Heart left ventricle (tissue), 16 donors: ENCODE measurements around the gene NDRG3. TPM values are rescaled to one million over a fixed set of nuclear protein-coding genes. Genes with fewer than 3 reads are reported as not detected.
A peak's percentile ranks its signal among the peaks of the same experiment; 100 is the strongest.

ENCODE experiments used
- ATAC-seq, 4 donors: fragments of 200-7000 bp; cut with Tn5 transposase; one replicate each; pipeline ENCODE4 v1.9.1; 2020 to 2022; ENCODE audit warnings: moderate library complexity in 4 of 4, mild to moderate bottlenecking in 3 of 4, moderate number of reproducible peaks in 1 of 4
- DNase-seq, 5 donors: peaks; one replicate each; pipeline ENCODE4 v3.0.0-alpha.2; 2020
- H3K27ac ChIP-seq, 12 donors: fragments of 200-600 bp; sonication (generic) in 4 of 12; one replicate each; pipeline versions ENCODE4 v1.5.0 to v1.8.0; 2016 to 2022; ENCODE audit warnings: mild to moderate bottlenecking in 2 of 12
- H3K27me3 ChIP-seq, 9 donors: fragments of 200-600 bp; sonication (generic) in 2 of 9; one replicate each; pipeline versions ENCODE4 v1.5.1 to v1.8.0; 2016 to 2022; ENCODE audit warnings: mild to moderate bottlenecking in 3 of 9
- H3K36me3 ChIP-seq, 9 donors: fragments of 200-600 bp; sonication (generic) in 2 of 9; one replicate each; pipeline versions ENCODE4 v1.5.0 to v1.8.0; 2018 to 2022; ENCODE audit warnings: mild to moderate bottlenecking in 2 of 9
- H3K4me1 ChIP-seq, 12 donors: fragments of 200-600 bp; sonication (generic) in 4 of 12; one replicate each; pipeline versions ENCODE4 v1.5.0 to v1.8.0; 2016 to 2022; ENCODE audit warnings: mild to moderate bottlenecking in 3 of 12
- H3K4me3 ChIP-seq, 12 donors: fragments of 200-600 bp; sonication (generic) in 4 of 12; one replicate each; pipeline versions ENCODE4 v1.5.0 to v1.8.0; 2017 to 2022; ENCODE audit warnings: mild to moderate bottlenecking in 9 of 12, moderate library complexity in 4 of 12
- H3K9me3 ChIP-seq, 12 donors: fragments of 200-600 bp; sonication (generic) in 4 of 12; one replicate each; pipeline versions ENCODE4 v1.5.0 to v1.8.0; 2016 to 2022; ENCODE audit warnings: mild to moderate bottlenecking in 1 of 12
- POLR2A ChIP-seq, 2 donors: fragments of 450-650 bp; IDR thresholded peaks; one replicate each; pipeline ENCODE4 v1.6.1; 2017; ENCODE audit warnings: antibody characterized with exemption in 2 of 2, mild to moderate bottlenecking in 2 of 2, moderate library complexity in 2 of 2
- WGBS, 4 donors: extraction: QIAGEN DNeasy Blood & Tissue Kit in 2 of 4; methylation state at CpG; one replicate each; pipeline versions ENCODE4 v1.1.5 to v1.1.7; 2013 to 2018; 5-methylcytosine and 5-hydroxymethylcytosine counted together
- intact Hi-C, 10 donors: fragments of 100-400 bp; cut with DNase I; formaldehyde crosslinking; loops; one replicate each; pipeline versions ENCODE4 v1.11.1 to v1.14.2; 2022
- polyA plus RNA-seq, 2 donors: library from polyadenylated mRNA; stranded (reverse); fragments of 200-250 nt; gene quantifications; one replicate each; pipeline ENCODE4 v1.2.3, GENCODE V29; 2013
- total RNA-seq, 9 donors: library from RNA; depleted of rRNA in 2 of 9; stranded (reverse); fragments of >200 nt in 2 of 9; fragmentation: NEBNext Ultra II Directional in 3 of 9; extraction: Animal tissue kit (Norgen Biotek cat#: 25700) in 3 of 9; gene quantifications; one replicate each; pipeline versions ENCODE4 v1.1.0 to v1.2.4, GENCODE V29; 2016 to 2023
- TF ChIP-seq, protein P1 (sequence below), 12 donors: fragments of 200-600 bp; sonication (generic) in 4 of 12; IDR thresholded peaks; one replicate each; pipeline versions ENCODE4 v1.5.0 to v1.8.0; 2018 to 2022; ENCODE audit warnings: antibody characterized with exemption in 12 of 12, mild to moderate bottlenecking in 5 of 12
- donor health status: ischemic (EF 13 %, LVEDD 7.1; RV severe dilation, severe dysfunction).
- donor health status: healthy with polysubstance abuse.
- donor health status: DM: no; HTN: yes; CAD: no.
- donor health status: DM: no; HTN: no; CAD: no.
- donor health status: ischemic (EF 25% LVEDD 6.9; RV normal size, moderate dysfunction).
- donor health status: ischemic (EF 25% LVEDD 5.7; RV mildly dilated, moderate dysfunction).
- donor health status: healthy.
- donor health status: DM: yes; HTN: yes; CAD: no.
- donor health status: ischemic (EF 35%, LVEDD 5.7; RV mildly dilated, moderate dysfunction).
- donor health status: nonischemic (EF 11% LVEDD 7.7; RV severe dilation, severe dysfunction).
- donor health status: DM: yes; HTN: yes; CAD: no.
- donor health status: PGD.
- donor health status: ischemic (EF 29% LVEDD 5.4; RV normal size, mild dysfunction).
- donor health status: nonischemic (EF 23%, LVEDD 6.1; RV moderate dilation, normal function).

NDRG3 gene
- total and polyA plus RNA-seq, 11 donors = 17.3 to 34.8 (median 29.9) TPM

DNA sequence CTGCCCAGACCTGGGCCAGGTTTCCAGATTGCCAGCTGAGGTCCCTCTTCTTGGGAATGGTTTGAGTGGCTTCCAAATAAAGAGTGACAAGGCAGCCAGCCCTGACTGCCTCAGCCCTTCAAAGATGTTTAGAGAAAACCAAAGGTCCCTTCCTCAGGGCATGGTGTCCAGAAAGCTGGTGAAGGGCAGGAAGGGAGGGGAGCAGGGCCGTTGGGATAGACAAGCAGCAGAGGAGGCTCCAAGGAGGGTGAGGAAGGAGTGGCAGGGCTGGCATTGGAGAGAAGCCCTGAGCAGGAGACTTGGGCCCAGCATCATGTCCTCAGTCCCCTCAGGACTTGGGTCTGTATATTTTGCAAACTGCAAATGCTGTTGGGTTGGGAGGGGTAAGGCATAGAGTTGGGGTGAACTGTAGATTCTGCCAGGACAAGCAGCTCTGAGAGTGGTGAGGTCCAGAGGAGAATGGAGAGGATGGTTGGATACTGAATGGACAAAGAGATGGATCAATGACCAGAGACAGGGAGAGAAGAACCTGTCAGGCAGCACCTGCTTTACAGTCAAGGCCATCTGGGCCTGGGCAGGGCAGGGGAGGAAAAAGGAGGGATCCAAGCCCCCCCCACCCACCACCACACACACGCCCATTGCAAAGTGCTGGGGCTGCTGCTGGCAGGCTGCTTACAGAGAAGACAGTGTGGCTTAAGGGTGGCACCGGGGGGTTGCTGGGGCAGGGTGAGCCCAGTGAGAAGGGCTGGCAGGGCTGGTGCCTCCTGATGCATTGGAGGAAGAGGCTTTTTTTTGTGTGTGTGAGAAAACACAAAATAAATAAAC lies 33.2 kb upstream of the NDRG3 start:
- Histone ChIP-seq H3K36me3 (peaks cover 0 to 25% (median 10%) of the 10 kb centered on the region in 9 donors), H3K27me3 (no peaks in the 10 kb centered on the region), H3K4me1 (peaks cover 0 to 27% (median 9%) of the 10 kb centered on the region in 12 donors), H3K4me3 (no peak overlapping the region), H3K9me3 (no peaks in the 10 kb centered on the region), H3K27ac (no peak overlapping the region)
- WGBS, 4 donors = 67 to 73% (median 69%) methylated on average over 3 of the region's 3 CpGs
- no peak for ATAC-seq
- TF ChIP-seq POLR2A (IDR thresholded peaks at IDR 0.05) = no peak
- TF ChIP-seq, protein P1, sequence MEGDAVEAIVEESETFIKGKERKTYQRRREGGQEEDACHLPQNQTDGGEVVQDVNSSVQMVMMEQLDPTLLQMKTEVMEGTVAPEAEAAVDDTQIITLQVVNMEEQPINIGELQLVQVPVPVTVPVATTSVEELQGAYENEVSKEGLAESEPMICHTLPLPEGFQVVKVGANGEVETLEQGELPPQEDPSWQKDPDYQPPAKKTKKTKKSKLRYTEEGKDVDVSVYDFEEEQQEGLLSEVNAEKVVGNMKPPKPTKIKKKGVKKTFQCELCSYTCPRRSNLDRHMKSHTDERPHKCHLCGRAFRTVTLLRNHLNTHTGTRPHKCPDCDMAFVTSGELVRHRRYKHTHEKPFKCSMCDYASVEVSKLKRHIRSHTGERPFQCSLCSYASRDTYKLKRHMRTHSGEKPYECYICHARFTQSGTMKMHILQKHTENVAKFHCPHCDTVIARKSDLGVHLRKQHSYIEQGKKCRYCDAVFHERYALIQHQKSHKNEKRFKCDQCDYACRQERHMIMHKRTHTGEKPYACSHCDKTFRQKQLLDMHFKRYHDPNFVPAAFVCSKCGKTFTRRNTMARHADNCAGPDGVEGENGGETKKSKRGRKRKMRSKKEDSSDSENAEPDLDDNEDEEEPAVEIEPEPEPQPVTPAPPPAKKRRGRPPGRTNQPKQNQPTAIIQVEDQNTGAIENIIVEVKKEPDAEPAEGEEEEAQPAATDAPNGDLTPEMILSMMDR (IDR thresholded peaks at IDR 0.05) = no peak
- no peak for DNase-seq
- intact Hi-C loops = loop anchor here in 1 of 10 donors (10.0 kb wide), 1 partner anchor 86 kb away; a partner anchor contains a TSS

DNA sequence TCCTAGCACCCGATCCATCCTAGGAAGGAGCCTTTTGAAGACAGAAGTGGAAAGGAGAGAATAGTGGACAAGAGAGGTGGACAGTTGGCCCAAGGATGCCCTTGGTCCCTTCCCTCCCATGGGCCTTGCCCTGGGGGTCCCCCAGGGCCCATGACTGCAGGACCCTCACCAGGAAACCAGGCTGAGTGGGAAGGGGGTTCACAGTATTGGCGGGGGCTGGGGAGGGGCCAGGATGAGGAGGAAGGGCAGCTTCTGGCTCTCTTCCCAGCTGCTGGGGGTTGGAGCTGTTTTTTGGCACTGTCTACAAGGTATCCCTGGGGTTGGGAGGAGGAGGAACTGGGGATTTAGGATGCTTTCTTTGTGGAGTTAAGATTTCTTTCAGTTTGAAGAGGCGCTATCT lies 31.7 kb upstream of the NDRG3 start:
- Histone ChIP-seq H3K27me3 (no peaks in the 10 kb centered on the region), H3K36me3 (peaks cover 0 to 11% (median 2%) of the 10 kb centered on the region in 9 donors), H3K4me3 (no peak overlapping the region), H3K9me3 (no peaks in the 10 kb centered on the region), H3K4me1 (peaks cover 0 to 35% (median 17%) of the 10 kb centered on the region in 12 donors), H3K27ac (peak overlapping the region in 1 of 12 donors; percentile 11)
- no peak for TF ChIP-seq POLR2A (IDR thresholded peaks at IDR 0.05)
- TF ChIP-seq, protein P1 (IDR thresholded peaks at IDR 0.05) = no peak
- ATAC-seq (no peak), DNase-seq (no peak)
- 62 to 76% (median 67%) methylated on average over 3 of the region's 3 CpGs for WGBS, 4 donors
- intact Hi-C loops = loop anchor here in 1 of 10 donors (10.0 kb wide), 1 partner anchor 87 kb away; a partner anchor contains a TSS

DNA sequence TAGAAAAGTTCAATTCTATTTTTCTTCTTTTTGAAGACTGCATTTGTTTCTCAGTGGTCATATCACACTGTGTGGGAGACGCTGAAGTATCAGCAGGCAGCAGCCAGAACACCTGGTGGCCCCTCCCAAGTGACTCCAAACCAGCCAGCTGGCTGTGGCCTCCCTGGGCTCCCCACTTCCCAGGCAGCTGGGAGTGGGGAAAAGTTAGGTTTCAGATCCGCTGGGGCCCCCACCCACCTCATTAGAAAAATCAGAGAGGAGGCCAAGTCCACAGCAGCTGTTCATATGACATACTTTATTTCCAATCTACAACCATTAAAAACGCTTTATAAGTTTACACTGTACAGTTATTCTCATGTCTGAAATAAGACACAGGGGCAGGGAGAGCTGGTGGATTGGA lies 31.3 kb upstream of the NDRG3 start:
- TF ChIP-seq, protein P1 (IDR thresholded peaks at IDR 0.05) = no peak
- no peak for TF ChIP-seq POLR2A (IDR thresholded peaks at IDR 0.05)
- H3K4me1 ChIP-seq = peaks cover 0 to 38% (median 17%) of the 10 kb centered on the region in 12 donors
- no peak for DNase-seq
- H3K27ac ChIP-seq = peak overlapping the region in 2 of 12 donors; percentile 11 to 98
- H3K36me3 ChIP-seq = peaks cover 0 to 8% (median 0%) of the 10 kb centered on the region in 9 donors
- no peak overlapping the region for H3K4me3 ChIP-seq
- WGBS, 4 donors = 59 to 69% (median 68%) methylated on average over 3 of the region's 3 CpGs
- H3K9me3 ChIP-seq = no peaks in the 10 kb centered on the region
- ATAC-seq = no peak
- intact Hi-C loops = loop anchor here in 1 of 10 donors (10.0 kb wide), 1 partner anchor 88 kb away; a partner anchor contains a TSS
- no peaks in the 10 kb centered on the region for H3K27me3 ChIP-seq

DNA sequence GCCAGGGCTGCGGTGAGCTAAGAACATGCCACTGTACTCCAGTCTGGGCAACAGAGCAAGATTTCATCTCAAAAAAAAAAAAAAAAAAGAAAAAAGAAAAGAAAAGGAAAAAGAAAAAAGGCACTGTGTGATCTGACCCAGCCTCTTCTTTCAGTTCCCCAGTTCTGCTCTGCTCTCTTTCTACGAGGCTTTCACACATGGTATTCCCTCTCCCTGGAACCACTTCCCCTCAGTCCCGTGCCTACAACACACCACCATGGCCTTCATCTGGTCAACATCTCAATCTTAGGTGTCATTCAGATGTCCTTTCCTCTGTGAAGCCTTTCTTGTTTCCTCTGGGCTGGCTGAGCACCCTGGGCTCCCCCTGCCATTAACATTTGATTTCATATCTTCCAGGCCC lies 29.9 kb upstream of the NDRG3 start:
- TF ChIP-seq, protein P1 (IDR thresholded peaks at IDR 0.05) = no peak
- no peak for TF ChIP-seq POLR2A (IDR thresholded peaks at IDR 0.05)
- intact Hi-C loops = loop anchor here in 1 of 10 donors (10.0 kb wide), 1 partner anchor 89 kb away; a partner anchor contains a TSS
- peak overlapping the region in 2 of 12 donors; percentile 98 for H3K27ac ChIP-seq
- no peaks in the 10 kb centered on the region for H3K27me3 ChIP-seq
- H3K4me1 ChIP-seq = peaks cover 0 to 38% (median 17%) of the 10 kb centered on the region in 12 donors
- no peak overlapping the region for H3K4me3 ChIP-seq
- no peaks in the 10 kb centered on the region for H3K9me3 ChIP-seq
- ATAC-seq (no peak), DNase-seq (no peak)
- H3K36me3 ChIP-seq = peaks cover 0 to 9% (median 2%) of the 10 kb centered on the region in 9 donors
- WGBS, 4 donors = 78 to 89% (median 87%) methylated on average over 3 of the region's 3 CpGs
